GM11168 (cell line): ENCODE measurements around the gene SFXN5.

ENCODE experiments used
- in situ Hi-C: fragments of 300-500 bp; cut with MboI; formaldehyde crosslinking; loops from one replicate; pipeline ENCODE4 v1.12.0; 2022; ENCODE audit warnings: low sequenced_read_pairs; ENCODE audit not compliant: unreplicated experiment

SFXN5 gene

DNA sequence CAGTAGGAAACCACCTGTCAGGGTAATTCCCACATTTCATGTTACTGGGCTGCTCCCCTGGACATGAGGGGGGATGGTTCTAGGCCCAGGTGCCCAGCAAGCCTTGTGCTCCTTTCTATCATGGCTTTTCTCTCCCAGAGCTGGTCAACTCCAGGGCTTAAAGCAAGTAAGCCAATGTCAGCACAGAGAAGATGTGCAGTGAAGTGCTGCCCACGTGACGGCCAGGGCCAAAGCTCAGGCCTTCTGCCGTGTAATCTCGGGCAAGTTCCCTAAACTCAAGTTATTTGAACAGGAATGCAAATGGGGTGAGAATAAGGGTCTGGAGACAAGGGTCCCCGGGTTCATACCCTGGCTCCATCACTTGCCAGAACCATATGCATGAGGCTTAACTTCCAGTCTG, 16.5 kb downstream of the SFXN5 start:
- in situ Hi-C loops, result no loop called here

- in situ Hi-C loops, result no loop called here
These were observed 18.0 kb downstream of the SFXN5 start for GRCh38 chr2:73053316-73054114.

DNA sequence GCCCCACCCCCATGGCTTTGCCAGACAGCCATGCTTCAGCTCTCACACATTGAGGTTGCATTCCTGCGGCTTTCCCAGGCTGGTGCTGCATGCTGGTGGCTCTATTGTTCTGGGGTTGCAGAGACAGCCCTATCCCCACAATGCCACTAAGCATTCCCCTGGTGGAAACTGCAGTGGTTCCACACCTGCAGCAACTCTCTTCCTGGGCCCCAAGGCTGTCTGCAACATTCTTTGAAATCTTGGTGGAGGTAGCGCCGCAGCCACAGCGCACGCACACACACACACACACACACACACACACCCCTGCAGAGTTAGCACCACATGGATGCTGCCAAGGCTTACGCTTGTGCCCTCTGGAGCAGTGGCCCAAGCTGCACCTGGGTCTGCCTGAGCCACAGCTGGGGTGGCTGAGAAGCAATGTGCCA, 21.4 kb downstream of the SFXN5 start:
- in situ Hi-C loops, result no loop called here

DNA sequence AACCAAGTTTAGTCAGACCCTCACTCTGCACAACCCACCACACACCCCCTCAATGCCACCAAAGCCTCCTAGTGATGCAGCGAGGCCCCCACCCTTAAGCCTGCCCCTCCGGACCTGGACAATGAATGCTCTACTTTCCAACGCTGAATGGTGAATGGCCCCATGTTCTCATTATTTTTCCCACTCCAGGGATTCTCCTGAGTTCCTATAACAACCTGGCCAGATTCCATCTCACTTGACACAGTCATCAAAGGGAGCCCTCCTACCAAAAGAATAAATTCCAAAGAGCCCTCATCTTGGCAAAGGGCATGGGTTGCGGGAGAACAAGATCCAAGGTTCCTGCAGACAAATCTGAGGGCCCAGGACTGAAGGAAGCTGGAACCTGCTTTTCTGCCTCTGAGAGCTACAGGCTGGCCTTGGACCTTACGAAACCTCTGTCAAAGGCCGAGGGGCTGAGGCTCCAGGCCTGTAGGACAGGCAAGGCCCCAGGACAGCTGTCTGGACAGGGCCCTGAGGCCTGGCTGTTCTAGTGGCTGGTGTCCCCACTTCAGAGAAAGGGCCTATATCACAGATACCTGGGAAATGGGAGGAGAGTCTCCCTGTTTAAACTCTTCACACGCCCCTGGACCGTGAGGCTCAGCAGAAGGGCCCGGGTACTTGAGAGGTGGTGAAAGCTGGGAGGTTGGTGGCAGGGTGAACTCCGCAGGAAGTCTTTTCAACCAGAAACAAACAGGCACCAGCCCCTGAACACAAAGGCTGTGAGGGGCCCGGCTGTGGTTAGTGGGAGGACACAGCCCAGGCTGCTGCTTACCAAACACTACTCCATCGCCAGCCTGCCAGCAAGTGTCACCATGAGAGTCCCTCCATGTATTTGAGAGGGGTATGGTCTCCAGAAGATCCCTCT, 27.3 kb downstream of the SFXN5 start:
- in situ Hi-C loops, result no loop called here

DNA sequence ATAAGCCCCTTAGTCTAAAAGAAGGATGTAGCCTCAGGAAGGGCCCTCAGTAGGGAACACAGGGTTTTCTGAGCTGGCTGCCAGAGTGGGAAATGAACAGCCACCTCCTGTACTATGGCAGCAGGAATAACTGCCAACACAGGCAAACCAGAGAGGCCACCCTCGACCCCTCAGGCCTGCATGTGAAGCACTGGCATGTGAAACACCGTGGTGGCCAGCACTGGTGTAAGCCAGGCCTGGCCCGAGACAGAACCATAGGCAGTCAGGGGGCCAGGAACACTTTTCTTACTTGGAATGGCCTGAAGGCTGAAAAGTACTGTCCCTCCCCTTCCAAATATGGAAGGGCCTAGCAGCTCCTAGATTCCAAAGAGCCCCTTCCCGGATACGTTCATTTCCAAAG, 28.2 kb downstream of the SFXN5 start:
- in situ Hi-C loops, result no loop called here

- in situ Hi-C loops, result no loop called here
These were observed 33.4 kb downstream of the SFXN5 start for GRCh38 chr2:73037947-73038585.

DNA sequence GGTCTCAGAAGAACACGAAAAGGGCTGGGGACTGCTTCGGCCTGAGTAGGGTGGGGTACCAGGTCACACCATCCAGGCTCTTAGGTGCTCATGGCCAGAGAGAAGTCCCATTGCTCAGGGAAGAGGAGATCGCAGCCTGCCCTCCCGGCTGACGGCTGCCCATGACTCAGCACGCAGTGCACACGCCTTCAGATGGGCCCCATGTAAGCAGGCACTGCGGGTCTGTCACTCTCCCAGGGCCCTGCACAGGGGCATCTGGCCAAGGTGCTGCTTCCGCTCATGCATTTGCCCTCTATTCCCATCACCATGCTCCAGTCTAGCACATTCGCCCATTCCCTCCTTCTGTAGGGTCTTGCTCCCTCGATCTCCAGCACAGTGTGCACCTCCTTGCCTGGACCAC, 34.7 kb downstream of the SFXN5 start:
- in situ Hi-C loops, result no loop called here

DNA sequence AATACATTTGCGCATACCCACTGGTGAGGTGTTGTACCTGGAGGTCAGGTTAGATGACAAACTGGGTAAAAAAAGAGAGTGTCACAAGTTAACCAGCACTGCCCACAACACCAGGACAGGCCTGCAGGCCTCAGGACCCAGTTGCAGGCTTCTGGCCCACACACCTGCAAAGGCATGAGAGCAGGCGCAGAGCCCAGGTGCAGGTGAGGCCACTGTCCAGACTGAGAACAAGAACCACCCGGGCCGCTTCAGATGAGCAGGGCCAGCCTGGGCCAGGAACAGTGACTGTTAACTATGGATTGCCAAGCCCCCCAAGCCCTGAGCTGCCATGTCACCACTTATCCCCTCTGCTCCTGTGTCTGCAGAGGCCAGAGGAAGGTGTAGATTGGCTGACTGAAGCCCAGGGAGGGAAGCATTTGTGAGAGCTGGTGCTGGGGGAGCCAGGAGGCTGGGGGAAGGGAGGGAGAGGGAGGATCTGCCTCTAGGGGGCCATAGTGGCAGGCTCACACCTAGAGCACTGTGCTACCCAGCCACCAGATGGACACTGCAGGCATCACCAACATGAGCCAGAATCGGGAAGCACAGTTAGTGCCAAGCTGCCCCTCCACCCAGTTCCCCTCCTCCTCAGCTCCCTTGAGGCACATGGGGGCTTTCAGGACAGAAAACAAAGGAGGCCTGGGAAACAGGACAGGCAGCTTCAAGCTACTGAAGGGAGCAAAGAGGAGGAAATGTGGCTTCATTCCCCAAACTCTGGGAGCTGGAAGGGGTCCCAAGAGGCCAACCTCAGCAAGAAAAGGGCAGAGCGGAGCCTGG, 35.4 kb downstream of the SFXN5 start:
- in situ Hi-C loops, result no loop called here

DNA sequence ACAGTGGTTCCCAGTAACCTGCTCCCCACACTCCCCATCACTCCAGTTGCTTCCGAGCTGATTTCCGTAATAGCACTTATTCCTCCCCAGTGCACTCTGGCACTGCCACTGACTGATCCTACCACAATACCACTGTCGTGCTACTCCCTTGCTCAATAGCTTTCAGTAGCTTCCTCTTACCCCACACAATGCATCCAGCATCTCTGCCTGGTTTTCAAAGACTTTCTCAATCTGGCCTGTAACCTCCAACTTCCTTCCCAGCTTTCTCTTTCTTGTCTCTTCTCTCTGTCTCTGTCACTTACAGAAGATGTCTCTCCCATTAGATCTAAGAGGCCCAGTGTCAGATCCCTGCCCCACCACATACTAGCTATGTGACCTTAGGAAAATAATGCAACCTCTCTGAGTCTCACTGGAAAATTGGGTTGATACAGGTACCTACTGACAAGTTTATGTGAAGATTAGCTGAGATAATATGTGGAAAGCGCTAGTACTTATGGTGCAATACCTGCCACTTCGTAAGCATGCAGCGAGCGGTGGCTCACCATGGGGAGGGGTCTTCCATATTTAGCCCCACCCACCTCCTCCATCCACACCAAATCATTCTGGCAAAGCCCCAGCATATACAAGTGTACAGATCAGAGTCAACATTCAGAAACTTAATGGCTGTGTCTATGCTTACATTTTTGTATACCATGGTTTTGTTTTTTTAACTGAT, 36.7 kb downstream of the SFXN5 start:
- in situ Hi-C loops, result no loop called here

DNA sequence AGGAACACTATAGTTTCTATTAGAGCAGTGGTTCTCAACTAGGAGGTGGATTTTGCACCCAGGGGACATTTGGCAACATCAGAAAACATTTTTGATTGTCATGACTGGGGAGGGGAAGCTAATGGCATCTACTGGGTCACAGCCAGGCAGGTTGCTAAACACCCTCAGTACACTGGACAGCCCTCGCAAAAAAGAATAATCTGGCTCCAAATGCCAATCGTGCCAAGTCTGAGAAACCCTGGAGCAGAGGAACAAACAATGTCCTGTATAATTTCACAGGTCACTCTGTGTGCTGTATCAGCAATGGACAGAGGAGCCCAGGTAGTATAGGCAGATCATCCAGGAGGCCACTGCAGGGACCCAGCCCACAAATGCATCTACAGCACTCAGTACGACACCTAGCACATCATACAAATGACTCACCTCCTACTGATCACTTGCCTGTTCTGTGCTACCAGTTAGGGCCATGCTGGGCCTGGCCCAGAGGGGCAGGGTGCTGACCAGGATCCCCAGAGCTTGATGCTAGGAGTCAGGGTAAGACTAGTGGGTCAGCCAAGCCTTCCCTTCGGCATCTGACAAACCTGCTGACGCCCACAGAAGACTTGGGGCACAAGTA, 37.6 kb downstream of the SFXN5 start:
- in situ Hi-C loops, result no loop called here

DNA sequence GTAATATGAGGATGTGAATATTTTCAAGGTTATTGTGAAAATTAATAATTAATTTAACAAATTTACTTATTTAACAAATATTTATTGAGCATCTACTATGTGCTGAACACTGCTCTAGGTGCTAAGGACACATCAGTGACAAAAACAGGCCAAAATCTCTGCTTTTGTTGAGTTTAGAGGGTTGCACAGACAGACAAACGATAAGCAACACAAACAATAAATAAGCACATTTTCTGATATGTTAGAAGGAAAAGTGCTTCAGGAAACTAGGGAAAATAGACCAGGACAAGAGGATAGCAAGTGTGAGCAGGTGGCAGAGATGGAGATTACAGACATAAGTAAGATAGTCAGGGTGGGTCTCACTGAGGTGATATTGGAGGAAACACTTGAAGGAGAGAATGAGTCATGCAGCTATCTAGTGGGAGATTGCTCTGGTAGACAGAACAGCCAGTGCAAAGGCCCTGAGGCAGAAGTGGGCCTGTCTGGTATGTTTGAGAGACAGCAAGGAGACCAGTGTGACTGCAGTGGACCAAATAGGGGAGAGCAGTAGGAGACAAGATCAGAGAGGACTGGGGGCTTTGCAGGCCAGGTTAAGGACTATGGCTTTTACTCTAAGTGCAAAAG, 38.3 kb downstream of the SFXN5 start:
- in situ Hi-C loops, result no loop called here

DNA sequence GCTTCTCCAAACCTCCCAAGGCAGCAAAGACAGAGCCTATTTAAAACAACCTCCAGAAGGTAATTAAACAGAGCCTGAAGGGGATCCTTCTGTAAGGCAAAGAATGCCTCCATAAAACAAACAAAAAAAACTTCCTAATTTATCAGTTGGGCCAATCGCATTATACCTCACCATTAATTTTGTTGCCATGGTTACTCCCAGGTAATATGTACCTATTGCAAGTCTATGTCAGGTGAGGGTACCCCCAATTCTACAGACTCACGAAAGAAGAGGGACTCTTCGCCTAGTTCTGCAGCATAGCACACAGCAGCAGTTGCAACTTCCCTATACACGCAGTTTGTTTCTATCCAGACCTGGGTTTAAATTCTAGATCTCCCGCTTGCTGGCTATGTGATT, 38.8 kb downstream of the SFXN5 start:
- in situ Hi-C loops, result no loop called here

GRCh38 chr2:73031725-73032701, 39.5 kb downstream of the SFXN5 start:
- in situ Hi-C loops, result no loop called here

- in situ Hi-C loops, result no loop called here
These were observed 40.3 kb downstream of the SFXN5 start for GRCh38 chr2:73031095-73031678.

DNA sequence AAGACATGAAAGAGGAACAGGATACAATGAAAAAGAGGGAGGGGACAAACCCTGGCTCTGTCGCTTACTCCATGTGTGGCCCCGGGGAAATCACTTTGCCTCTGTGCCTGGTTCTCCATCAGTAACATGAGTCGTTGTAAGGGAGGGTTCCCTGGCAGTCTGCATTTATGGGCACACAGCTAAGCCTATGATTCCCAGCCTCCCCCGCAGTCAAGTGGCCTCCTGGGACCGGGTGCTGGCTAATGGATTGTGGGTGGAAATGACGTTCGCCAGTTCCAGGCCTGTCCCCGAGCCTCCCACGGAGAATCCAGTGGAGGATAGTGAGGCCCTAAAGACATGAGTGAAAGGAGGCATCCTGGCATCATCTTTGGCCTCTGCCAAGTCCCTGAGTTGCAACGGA, 42.7 kb downstream of the SFXN5 start:
- in situ Hi-C loops, result no loop called here

DNA sequence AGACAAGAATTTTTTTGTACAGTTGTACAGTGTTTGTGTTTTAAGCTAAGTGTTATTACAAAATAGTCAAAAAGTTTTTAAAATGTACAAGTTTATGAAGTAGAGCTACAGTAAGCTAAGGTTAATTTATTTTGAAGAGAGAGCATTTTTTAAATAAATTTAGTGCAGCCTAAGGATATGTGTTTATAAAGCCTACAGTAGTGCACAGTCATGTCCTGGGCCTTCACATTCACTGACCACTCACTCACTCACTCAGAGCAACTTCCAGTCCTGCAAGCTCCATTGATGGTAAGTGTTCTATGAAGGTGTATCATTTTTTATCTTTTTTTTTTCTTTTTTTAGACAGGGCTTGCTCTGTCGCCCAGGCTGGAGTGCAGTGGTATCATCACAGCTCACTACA, 44.2 kb downstream of the SFXN5 start:
- in situ Hi-C loops, result no loop called here

DNA sequence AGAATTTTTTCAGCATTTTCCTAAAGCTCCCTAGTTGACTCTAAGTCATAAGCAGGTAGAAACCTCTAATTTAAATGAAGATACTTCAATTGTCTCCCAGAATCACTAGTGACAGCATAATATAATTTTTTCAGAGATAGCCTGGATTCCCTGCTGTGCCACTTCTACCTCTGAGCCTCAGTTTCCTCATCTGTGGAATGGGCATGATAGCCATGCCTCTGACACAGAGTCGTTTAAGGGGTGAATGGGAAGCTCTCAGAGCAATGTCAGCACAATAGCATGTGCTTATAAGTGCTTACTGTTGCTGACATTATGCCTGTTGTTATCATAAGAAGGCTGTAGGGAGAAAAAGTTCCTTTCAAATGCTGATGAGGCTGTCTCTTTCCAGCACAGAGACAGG, 48.0 kb downstream of the SFXN5 start:
- in situ Hi-C loops, result no loop called here
